DMS153 (cell line): ENCODE data around the gene C11orf68.
A peak's percentile ranks its signal among the peaks of the same experiment; 100 is the strongest.

Source experiments
- DNase-seq: peaks from one replicate; lab custom pipeline; 2025; lab: John Stamatoyannopoulos, UW

Gene C11orf68

DNA sequence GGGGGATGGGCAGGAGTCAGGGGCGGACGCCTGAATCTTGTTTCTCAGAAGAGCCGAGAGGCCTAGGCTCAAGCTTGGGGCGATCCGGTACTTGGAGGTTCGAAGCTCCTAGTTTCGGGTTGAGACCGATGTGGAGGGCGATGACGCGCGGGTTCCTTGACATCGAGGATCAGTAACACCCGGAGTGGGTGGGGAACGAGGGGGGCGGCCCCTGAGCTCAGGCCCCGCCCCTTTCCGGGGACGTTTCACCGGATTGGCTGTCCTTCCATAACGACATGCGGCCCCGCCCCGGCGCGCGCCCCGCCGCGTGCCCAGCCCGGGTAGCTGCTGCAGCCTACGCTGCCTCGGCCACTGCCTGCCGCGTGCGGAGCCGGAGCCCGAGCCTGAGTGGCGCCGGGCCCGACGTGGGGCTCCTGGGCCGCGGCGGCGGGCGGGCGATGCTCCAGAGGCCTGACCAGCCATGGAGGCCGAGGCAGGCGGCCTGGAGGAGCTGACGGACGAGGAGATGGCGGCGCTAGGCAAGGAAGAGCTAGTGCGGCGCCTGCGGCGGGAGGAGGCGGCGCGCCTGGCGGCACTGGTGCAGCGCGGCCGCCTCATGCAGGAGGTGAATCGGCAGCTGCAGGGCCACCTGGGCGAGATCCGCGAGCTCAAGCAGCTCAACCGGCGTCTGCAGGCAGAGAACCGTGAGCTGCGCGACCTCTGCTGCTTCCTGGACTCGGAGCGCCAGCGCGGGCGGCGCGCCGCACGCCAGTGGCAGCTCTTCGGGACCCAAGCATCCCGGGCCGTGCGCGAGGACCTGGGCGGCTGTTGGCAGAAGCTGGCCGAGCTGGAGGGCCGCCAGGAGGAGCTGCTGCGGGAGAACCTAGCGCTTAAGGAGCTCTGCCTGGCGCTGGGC lies 28.3 kb downstream of the C11orf68 start, which contains the start of gene CCDC85B:
Gene CCDC85B (plus strand): TSS at position 350 of the 895 bp plus-strand sequence. CDS start 111 bp downstream, at position 461.
- peak; percentile 90 for DNase-seq

DNA sequence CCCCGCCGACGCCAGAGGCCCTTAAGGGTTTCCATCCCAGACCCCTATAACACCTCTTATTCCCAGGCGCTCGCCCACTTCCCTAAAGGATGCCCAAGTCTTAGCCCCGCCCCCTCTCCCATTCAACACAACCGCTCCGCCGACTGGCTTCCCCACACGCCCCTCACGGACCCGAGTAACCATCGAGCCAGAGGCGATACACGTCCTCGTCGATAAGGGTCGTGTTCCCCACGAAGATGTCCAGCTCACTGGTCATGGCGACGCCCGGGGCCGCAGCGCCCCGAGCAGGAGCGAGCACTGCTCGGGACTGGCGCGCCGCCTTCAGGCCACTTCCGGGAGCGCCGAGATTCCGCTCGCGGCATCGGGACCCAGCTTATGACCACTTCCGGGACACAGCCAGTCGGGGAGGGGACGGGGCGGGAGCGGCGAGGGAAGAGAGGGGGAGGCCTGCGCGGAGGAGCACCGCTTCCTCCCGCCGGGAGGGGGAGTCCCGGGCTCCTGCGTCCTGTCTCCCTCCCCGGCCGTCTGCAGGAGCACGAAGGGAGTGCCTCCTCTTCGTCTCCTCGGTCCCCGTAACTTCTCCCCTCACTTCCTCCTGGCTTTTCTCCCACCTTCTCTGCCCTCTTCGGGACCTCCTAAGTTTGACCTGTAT lies 30.6 kb downstream of the C11orf68 start, which contains the start of gene FIBP:
Gene FIBP (minus strand): TSS at position 309 of the 652 bp plus-strand sequence. CDS start 53 bp downstream, at position 256.
- DNase-seq, result peak; percentile 96

DNA sequence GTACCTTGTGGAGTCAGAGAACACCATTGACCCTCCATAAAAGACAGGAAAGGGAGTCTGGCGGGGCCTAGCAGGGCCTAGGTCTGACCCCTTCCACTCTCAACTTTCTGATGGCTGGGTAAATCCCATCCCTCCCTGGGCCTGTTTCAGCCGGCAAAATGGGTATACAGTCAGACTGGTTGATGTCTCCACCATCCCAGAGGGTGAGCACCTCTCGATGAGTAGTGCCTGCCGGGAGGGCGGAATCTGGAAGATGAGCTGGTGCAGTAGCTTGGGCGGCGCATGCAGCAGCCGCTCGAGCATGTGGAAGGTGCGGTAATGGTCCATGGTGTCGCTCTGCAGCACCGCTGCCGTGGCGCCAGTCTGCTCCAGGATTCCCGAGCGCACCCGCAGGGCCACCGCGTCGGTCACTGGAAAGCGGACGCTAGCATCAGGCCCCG lies 31.1 kb downstream of the C11orf68 start:
- no peak for DNase-seq

DNA sequence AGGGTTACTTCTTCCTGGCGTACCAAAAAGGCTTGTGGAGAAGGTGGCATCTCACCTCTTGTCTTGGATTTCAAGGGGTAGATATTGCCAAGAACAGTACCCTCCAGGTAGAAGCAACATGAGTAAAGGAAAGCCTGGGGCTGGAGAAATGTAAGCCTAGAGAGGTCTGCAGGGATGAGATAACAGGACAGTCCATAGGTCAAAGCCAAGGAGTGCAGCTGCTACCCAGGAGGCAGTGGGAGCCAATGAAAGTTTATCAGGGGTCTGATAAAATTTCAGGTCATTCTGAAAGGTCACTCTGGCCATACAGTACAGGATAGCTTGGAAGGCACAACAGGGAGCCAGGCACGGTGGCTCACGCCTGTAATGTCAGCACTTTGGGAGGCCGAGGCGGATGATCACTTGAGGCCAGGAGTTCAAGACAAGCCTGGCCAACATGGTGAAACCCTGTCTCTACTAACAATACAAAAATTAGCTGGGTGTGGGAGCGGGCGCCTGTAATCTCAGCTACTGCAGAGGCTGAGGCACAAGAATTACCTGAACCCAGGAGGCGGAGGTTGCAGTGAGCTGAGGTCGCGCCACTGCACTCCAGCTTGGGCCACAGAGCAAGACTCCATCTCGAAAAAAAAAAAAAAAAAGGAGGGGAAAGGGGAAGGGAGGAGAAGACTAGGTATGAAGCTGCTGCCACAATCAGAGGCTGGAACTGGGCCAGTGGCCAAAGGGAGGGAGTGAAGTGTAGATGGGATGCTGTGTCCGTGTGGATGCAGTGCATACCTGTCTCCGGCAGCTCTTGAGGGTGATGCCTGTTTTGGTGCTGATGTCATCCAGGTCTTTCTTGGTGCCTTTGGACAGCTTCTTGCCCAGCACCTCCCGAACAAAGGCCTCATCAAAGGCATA lies 31.8 kb downstream of the C11orf68 start:
- no peak for DNase-seq

DNA sequence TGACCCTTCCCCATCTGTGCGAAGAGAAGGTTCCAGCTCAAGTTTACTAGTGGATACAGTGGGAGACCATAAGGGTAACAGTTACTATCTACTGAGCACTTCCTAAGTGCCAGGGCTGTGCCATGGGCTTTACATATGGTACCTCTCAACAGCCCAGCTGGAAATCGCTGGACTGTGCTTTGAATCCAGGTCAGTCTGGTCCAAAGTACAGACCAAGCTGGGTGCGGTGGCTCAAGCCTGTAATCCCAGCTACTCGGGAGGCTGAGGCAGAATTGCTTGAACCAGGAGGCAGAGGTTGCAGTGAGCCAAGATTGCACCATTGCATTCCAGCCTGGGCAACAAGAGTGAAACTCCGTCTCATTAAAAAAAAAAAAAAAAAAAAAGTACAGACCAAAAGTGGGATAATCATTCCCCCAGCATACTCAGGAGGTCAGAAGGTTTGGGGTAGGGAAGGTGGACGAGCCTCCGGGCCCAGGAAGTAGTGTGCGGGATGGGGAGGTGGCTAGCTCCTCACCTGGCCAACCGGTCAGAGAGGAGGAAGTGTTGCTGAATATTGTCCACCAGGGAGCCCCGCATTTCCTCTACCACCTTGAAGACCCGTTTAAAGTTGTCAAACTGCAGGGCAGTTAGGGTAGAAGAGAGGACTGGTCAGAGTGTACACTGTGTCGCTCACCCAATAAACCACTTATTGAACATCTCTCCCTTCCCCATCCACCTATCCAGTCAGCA lies 32.9 kb downstream of the C11orf68 start:
- no peak for DNase-seq

DNA sequence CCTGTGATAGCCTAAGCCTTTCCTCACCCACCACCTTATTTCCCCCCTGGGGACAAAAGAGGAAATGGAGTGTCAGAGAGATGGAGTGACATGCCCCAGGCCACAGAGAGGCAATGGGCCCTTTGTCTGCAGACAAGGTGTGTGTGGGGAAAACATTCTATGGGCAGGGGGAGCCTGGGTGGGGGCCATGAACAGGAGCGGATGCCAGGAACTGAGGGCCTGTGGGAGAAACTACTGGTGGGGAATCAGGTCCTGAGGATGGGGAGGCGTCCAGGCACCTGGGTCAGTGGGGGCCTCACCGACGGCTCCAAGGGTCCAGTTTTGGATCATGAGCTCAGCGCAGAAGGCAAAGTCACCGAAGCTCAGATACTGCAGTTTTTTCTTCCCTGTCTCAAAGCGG lies 33.6 kb downstream of the C11orf68 start:
- DNase-seq, result no peak

DNA sequence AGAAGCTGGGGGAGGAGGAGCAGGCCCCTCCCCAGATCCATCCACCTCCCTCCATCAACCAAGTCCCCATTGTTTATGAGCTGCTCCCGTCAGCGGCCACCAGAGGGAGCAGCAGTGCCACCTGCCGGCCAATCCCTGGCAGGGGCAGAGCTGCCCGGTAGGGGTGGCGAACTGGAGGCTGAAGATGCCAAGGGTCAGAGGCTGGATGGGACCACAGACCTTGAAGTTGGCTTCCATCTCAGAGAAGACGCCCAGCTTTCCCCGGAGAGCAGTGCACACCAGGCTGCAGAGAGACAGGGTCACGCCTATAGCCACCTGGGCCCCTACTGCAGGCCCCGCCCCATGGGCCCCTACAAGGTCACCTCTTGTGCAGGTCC lies 34.2 kb downstream of the C11orf68 start:
- DNase-seq, result peak; percentile 49

DNA sequence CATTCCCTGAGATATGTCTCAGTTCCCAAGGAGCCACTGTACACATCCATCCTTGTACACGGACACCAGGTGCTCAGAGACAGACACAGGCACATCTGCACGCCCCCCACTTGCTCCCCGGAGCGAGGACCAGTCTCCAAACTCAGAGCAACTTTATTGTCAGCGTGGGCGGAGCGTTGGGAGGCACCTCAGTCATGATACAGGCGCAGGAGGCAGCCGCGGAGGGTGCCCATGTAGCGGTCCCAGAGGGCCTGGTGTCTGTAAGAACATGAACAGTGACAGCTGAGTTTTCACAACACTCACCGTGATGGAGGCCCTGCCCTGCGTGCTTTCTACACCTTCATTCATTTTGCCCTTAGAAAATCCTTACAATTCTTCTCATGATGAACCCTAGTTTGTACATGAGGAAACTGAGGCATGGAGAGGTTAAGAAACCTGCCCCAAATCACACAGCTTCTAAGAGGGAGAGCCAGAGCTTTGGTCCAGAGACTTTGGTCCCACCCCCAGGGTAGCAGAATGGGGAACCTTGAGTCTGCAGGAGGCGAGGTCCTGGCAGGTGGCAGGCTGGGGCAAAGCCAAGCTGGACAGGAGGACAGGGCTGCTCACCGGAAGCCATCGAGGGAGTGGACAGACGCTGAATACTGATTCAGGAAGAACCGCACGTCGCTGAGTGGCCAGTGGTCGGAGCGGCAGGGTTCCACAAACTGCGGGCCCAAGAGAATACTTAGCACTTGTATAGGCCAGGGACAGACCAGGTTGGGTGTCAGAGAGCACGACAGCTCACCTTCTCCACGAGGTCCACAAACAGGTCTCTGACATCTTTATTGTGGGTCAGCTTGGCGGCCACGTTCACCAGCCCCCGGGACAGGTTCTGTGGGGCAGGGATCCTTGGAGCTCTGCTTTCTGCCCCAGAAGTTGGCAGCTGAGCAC lies 34.8 kb downstream of the C11orf68 start:
- DNase-seq, result no peak

DNA sequence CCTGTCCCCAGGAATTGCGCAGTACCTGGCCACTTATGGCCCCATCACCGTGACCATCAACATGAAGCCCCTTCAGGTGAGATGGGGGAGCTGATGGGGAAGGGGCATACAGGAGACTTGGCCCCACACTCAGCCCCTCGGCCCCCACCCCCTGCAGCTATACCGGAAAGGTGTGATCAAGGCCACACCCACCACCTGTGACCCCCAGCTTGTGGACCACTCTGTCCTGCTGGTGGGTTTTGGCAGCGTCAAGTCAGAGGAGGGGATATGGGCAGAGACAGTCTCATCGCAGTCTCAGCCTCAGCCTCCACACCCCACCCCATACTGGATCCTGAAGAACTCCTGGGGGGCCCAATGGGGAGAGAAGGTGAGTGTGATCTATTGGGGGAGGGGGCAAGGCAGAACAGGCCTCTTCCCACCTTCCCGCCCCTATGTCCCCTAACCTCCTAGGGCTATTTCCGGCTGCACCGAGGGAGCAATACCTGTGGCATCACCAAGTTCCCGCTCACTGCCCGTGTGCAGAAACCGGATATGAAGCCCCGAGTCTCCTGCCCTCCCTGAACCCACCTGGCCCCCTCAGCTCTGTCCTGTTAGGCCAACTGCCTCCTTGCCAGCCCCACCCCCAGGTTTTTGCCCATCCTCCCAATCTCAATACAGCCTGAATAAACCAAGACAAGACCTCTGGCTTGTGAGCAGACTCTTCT lies 35.7 kb downstream of the C11orf68 start:
- no peak for DNase-seq

DNA sequence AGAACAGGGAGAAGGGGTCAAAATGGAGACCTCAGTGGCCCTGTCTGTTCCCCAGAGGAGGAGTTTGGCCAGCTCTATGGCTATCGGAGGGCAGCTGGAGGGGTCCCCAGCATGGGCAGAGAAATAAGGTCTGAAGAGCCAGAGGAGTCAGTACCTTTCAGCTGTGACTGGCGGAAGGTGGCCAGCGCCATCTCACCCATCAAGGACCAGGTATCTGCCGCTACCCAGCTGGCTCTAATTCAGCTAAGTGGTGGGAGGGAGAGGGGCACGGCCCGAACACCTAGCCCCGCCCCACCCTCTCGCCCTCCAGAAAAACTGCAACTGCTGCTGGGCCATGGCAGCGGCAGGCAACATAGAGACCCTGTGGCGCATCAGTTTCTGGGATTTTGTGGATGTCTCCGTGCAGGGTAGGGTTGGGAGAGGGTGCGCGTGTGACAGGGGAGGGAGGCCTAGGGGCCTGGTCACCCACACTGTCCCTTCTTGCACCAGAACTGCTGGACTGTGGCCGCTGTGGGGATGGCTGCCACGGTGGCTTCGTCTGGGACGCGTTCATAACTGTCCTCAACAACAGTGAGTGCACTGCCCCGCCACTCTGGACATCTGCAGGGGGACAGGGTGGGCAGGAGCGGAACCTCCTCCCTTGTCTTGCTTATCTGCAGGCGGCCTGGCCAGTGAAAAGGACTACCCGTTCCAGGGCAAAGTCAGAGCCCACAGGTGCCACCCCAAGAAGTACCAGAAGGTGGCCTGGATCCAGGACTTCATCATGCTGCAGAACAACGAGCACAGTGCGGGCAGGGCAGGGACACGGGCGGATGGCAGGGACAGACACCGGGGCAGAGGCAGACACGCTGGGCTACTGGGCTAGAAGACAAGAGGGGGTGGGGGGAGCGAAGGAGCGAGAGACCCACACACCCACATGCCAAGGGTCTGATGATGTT lies 36.5 kb downstream of the C11orf68 start:
- DNase-seq, result no peak

DNA sequence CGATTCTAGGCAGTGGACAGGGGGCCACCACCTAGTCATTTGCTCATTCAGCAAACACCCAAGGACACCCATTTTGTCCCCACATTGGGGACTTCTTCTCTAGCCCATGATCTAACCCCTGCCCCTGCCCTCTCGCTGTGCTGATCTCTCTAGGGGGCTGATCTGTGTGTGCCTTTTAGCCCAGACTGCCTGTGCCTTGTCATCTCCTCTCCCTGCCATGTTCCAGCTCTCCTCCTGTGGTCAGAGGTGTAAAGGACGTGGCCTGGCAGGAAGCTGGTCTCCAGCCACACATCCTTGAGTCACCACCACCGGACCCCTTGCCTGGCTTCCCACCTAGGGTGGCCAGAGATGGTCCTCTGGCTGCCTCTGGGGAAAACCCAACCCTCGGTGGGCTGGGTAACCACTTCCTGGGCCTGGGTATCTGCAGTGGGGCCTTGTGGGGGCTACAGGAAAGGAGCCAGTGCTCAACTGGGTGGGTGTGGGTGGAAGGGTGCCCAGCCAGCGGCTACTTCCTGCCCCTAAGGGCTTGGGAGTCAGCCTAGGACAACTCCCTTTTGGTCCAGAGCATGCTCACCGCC lies 37.9 kb downstream of the C11orf68 start:
- no peak for DNase-seq

DNA sequence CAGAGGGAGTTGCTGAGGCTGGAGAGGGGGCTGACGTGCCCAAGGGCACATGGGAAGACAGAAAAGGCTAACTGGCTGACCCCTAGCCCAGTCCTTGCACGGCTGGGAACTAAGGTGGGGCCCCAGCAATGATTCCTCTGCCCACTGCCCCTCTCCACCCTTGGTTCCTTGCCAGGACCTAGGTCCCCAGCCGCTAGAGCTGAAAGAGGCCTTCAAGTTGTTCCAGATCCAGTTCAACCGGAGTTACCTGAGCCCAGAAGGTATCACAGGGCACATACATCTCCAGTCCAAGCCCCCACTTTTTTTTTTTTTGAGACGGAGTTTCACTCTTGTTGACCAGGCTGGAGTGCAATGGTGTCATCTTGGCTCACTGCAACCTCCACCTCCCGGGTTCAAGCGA lies 38.8 kb downstream of the C11orf68 start:
- no peak for DNase-seq

DNA sequence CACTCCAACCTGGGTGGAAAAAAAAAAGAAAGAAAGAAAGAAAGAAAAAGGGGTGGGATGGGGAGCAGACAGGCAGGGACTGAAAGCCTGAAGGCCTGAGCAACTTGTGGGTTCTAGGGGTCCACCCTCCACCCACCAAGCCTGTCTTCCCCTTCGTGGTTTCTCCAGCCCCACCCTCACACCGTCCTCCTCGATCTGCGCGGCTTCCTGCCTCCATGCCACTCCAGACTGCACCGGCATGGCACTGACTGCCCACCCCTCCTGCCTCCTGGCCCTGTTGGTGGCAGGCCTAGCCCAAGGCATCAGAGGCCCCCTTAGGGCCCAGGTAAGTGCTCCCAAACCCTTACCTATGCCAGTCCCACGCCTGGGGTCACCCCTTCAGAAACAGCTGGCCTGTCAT lies 39.2 kb downstream of the C11orf68 start, which contains the start of gene CTSW:
Gene CTSW (plus strand): TSS at position 221 of the 400 bp plus-strand sequence. CDS start 18 bp downstream, at position 239.
- no peak for DNase-seq

DNA sequence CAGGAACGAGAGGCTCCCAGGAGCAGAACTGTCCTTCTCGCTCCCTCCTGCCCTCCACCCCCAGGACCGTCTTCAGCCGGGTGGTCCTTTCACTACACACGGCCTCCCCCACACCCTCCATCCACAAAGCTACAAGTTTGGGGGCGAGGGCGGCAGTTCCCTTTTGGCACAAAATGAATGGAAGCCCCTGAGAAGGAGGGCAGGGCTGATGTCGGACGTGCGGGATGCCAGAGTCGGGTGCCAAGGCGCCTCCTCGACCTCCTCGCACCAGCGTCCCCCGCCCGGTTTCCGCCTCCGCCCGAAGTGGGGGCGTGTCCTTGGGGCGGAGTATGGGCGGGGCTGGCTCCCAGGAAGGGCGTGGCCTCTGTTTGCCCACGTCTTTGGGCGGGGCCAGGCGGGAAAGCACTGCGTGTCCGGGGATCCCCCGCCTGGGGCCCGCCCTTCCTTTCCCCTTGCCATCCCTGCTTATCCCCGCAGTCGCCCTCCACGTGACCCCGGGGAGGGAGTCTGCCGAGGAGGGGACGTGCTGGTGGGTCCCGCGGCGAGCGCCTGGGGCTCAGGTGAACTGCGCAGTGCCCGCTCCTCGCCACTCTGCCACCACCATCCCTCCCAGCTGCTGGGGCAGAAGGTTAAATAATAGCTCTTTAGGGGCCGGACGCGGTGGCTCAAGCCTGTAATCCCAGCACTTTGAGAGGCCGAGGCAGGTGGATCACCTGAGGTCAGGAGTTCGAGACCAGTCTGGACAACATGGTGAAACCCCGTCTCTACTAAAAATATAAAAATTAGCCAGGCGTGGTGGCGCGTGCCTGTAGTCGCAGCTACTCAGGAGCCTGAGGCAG lies 45.3 kb downstream of the C11orf68 start:
- peak; percentile 86 for DNase-seq

DNA sequence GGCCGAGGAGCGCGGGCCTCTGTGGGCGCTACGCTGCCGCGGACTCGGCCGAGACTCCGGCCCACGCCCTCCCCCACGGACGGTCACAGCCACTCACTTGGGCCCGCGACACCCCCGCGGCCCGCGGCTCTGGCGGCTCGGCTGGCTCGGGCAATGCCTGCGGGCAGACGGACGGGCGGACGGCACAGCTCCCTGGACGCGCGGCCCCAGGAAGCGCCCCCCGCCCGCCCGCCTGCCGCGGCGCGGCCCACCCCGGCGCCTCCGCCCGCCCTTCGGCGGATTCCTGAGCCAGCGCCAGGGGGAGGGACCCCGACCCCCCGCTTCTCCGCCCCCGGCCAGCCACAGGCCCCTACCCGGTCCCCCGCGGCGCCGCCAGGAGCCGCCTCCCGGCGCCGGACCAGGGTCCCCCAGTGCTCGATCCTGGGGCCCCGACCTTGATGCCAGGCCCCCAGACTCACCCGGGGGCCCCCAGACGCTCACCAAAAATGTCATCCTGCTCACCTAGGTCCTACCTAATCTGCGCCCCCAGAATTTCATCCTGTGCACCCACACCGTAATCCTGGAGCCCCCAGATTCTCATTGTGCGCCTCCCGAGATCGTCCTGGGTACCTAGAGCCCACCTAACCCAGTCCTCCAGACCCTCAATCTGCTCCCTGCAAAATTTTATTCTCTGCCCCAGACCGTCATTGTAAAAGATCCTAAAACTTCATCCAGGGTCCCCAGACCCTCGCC lies 46.1 kb downstream of the C11orf68 start, which contains the start of gene EFEMP2:
Gene EFEMP2 (minus strand): TSS at position 215 of the 732 bp plus-strand sequence. CDS start 446 bp downstream, outside the sequence.
- DNase-seq, result no peak
